ENCODE results near the gene BTBD3.

DNA sequence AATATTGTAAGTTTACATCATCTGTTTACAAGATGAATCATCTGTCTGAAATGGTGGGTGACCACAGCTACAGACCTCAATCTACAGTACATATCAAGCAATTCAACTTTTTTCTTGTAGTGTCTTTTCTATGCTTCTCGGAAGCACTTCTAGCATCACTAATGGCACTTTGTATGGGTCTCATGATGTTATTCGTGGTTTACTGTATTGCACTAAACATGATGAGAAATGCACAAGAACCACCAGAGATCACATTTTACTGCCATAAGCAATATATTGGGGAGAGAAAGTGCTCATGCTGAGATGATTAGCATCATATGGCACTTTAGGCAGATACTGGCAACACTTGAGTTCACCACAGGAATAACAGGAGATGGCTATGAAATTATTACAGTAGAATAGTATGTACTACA, 15.4 kb upstream of the BTBD3 start:
- TF ChIP-seq CTCF (IDR thresholded peaks at IDR 0.05) (no peak), EZH2 (IDR thresholded peaks at IDR 0.05; ENCODE audit: borderline replicate concordance, insufficient read depth, low read depth, low read length, poor library complexity, severe bottlenecking) (no peak)
